SK-N-MC (cell line): ENCODE data around the gene CFD.

Experiments
- EZH2 ChIP-seq: fragments of 200-600 bp; sonication (generic); IDR thresholded peaks from one replicate; pipeline ENCODE4 v1.6.1; 2017; ENCODE audit warnings: antibody characterized with exemption
- FOXP2 ChIP-seq: optimal IDR thresholded peaks from 2 replicates; pipeline ENCODE3; 2011; ENCODE audit warnings: mild to moderate bottlenecking, moderate library complexity; ENCODE audit not compliant: insufficient read depth; ENCODE audit errors: extremely low read length, control extremely low read depth
- POLR2AphosphoS5 ChIP-seq: IDR thresholded peaks from 2 replicates; pipeline ENCODE4 v1.6.1; 2012; ENCODE audit warnings: mild to moderate bottlenecking, low read depth, low read length, borderline replicate concordance

DNA sequence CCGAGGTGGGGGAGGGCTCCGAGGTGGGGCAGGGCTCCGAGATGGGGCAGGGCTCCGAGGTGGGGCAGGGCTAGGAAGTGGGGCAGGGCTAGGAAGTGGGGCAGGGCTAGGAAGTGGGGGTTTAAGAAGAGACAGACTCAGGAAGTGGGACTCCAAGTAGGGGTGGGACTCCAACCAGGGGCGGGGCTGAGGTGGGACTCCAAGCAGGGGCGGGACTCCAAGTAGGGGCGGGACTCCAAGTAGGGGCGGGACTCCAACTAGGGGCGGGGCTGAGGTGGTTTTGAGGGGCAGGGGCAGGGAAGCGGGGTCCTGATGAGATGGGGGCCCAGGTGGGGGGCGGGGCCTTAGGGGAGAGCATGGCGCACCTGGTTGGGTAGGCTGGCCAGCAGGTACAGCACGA is 13.6 kb downstream of the CFD start:
- no peak for TF ChIP-seq EZH2
- no peak for TF ChIP-seq POLR2AphosphoS5
- no peak for TF ChIP-seq FOXP2
